GM18502 (cell line): Measurements from ENCODE around the gene PPARG.
"Not testable (repeated sequence)": the region's sequence is repeated elsewhere in the genome, so short reads cannot be mapped to it uniquely, and the experiment has no call there.

Experiments used
- ATAC-seq: cut with Tn5 transposase; IDR thresholded peaks from one replicate; pipeline ENCODE4 v1.9.1; 2021; ENCODE audit warnings: mild to moderate bottlenecking; ENCODE audit not compliant: unreplicated experiment, poor library complexity

Gene PPARG

GRCh38 chr3:12436514-12437220, 147.8 kb downstream of the PPARG start:
- ATAC-seq: no peak

- no peak for ATAC-seq
Observed at GRCh38 chr3:12437221-12437605, 148.3 kb downstream of the PPARG start.

GRCh38 chr3:12437861-12438260, 149.0 kb downstream of the PPARG start:
- ATAC-seq: no peak

- no peak for ATAC-seq
Observed at GRCh38 chr3:12438318-12438717, 149.4 kb downstream of the PPARG start.

GRCh38 chr3:12439161-12439940, 150.5 kb downstream of the PPARG start:
- ATAC-seq: no peak

- no peak for ATAC-seq
Observed at GRCh38 chr3:12440927-12441714, 152.3 kb downstream of the PPARG start.

GRCh38 chr3:12442654-12443501, 154.0 kb downstream of the PPARG start:
- ATAC-seq: no peak

- no peak for ATAC-seq
Observed at GRCh38 chr3:12443781-12444522, 155.1 kb downstream of the PPARG start.

- ATAC-seq: no peak
Observed at GRCh38 chr3:12444582-12445471, 156.0 kb downstream of the PPARG start.

- no peak for ATAC-seq
Observed at GRCh38 chr3:12445523-12446240, 156.8 kb downstream of the PPARG start.

- ATAC-seq: no peak
Observed at GRCh38 chr3:12446298-12446697, 157.4 kb downstream of the PPARG start.

GRCh38 chr3:12447075-12447474, 158.2 kb downstream of the PPARG start:
- ATAC-seq: no peak

- ATAC-seq: not testable (repeated sequence)
Observed at GRCh38 chr3:12448404-12449202, 159.7 kb downstream of the PPARG start.

- no peak for ATAC-seq
Observed at GRCh38 chr3:12449889-12450682, 161.2 kb downstream of the PPARG start.

- ATAC-seq: no peak
Observed at GRCh38 chr3:12451481-12451880, 162.6 kb downstream of the PPARG start.

GRCh38 chr3:12451960-12452359, 163.1 kb downstream of the PPARG start:
- ATAC-seq: no peak
